ENCODE results near the gene ZNF790. TPM values are rescaled to one million over a fixed set of nuclear protein-coding genes. Genes with fewer than 3 reads are reported as not detected.

Gene ZNF790
- total and polyA plus RNA-seq, 2 of the 8 experiments (the other 6 are each of a cell fraction or from before 2014, with no cell fraction given) = 1.7 to 7.2 TPM

DNA sequence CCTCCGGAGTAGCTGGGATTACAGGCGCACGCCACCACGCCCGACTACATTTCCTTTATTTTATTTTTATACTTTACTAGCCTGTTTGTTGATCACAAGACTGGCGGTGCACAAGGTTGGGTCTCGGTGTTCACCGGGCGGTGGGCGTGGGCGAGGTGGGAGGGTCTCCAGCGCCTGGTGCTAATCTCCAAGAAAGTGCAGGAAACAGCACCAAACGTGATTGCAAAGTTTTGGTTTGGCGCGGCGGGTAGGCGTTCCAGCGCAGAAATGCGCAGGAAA lies 41.5 kb downstream of the ZNF790 start:
- TF ChIP-seq SIX5 (IDR thresholded peaks at IDR 0.05; ENCODE audit: low read depth, low read length) = no peak
- no peak for TF ChIP-seq BCL11A (IDR thresholded peaks at IDR 0.05; ENCODE audit: low read depth in 2 of 2, low read length in 2 of 2)
- H4K5ac ChIP-seq (ENCODE audit: insufficient read length, low read depth, low read length) = no peak overlapping the region
- DNase-seq (ENCODE audit: low read depth in 1 of 2, low spot score in 2 of 2) (no peak), FAIRE-seq (no peak)
- peaks cover 7 to 30% of the 10 kb centered on the region in 2 experiments; a peak in 3 of 4 replicates for H3K79me2 ChIP-seq (ENCODE audit: control insufficient read depth in 1 of 2, insufficient read depth in 2 of 2, low read length in 2 of 2)
- H3K56ac ChIP-seq (replicated peaks; ENCODE audit: insufficient read length, low read depth, low read length) = no peak overlapping the region
- H3K4me1 ChIP-seq (replicated peaks in 1 of 4; ENCODE audit: control insufficient read depth in 3 of 4, insufficient read depth in 4 of 4, low read length in 3 of 4) = no peaks in the 10 kb centered on the region
- POLR2A ChIA-PET (ENCODE audit: partially characterized antibody) = interaction anchor here (0.5 to 2.3 kb wide), 20 partner anchors 7 to 582 kb away, joined by 3 to 25 read pairs (median 4); partner anchors contain the start of genes ZNF260, ZNF345, ZNF565 and ZNF567
- H2AK5ac ChIP-seq (ENCODE audit: low read depth, low read length) = no peak overlapping the region
- no peak overlapping the region for H4K91ac ChIP-seq (replicated peaks; ENCODE audit: insufficient read length, low read length)
- H3K18ac ChIP-seq (ENCODE audit: extremely low read depth, low read length) = no peak overlapping the region
- peaks cover 16 to 20% of the 10 kb centered on the region in 2 experiments; a peak in 3 of 4 replicates for H3K9me3 ChIP-seq (ENCODE audit: insufficient read depth in 2 of 2, low read depth in 1 of 2, low read length in 1 of 2)
- H2BK5ac ChIP-seq (ENCODE audit: low read depth, low read length) = peak overlapping the region; percentile 60
- H3K14ac ChIP-seq (ENCODE audit: insufficient read length) = no peak overlapping the region
- peaks cover 0 to 11% (median 0%) of the 10 kb centered on the region in 4 experiments; a peak in 3 of 8 replicates for H3K36me3 ChIP-seq (ENCODE audit: control insufficient read depth in 2 of 4, insufficient read depth in 4 of 4, low read length in 3 of 4)
- peak overlapping the region; percentile 91 for H2AFZ ChIP-seq (ENCODE audit: low read length)
- H2BK12ac ChIP-seq (ENCODE audit: low read depth, low read length) = no peak overlapping the region; the same call in 1 of the 2 replicates
- H3K23me2 ChIP-seq (ENCODE audit: low read depth, low read length) = peaks cover 1% of the 10 kb centered on the region; the same call in 1 of the 2 replicates
- H3K9ac ChIP-seq (replicated peaks in 1 of 4; ENCODE audit: extremely low read depth in 1 of 4, low read depth in 3 of 4, low read length in 3 of 4) = no peak overlapping the region; a peak in 1 of 7 replicates
- WGBS, 2 experiments (ENCODE audit: extremely low coverage in 1 of 2, insufficient coverage in 1 of 2, insufficient read length in 1 of 2, insufficient replicate concordance in 2 of 2, low coverage in 1 of 2, low lambda C conversion rate in 2 of 2, missing lambda C conversion rate in 1 of 2) = 95% methylated on average over 12 of the region's 19 CpGs; no CpG with 5 or more reads in 1 of the 2 experiments
- H3K4me2 ChIP-seq (ENCODE audit: insufficient read depth in 1 of 2, low read depth in 2 of 2, low read length in 2 of 2) = peak overlapping the region; percentile 33 to 65
- CTCF ChIA-PET (ENCODE audit: partially characterized antibody) = no interaction called here
- peak overlapping the region; percentile 89; the same call in 1 of the 2 replicates for H4K8ac ChIP-seq (ENCODE audit: extremely low read depth, insufficient read depth, low read length)
- H3K27ac ChIP-seq (ENCODE audit: low read depth, low read length) = peak overlapping the region; percentile 80
- H3K27me3 ChIP-seq (replicated peaks in 1 of 4; ENCODE audit: control insufficient read depth in 3 of 4, extremely low read depth in 1 of 4, insufficient read depth in 3 of 4, low read length in 3 of 4) = no peaks in the 10 kb centered on the region
- no peak overlapping the region for H3K4ac ChIP-seq (replicated peaks; ENCODE audit: insufficient read length, low read depth, low read length)
- H4K20me1 ChIP-seq (replicated peaks in 1 of 2; ENCODE audit: control insufficient read depth in 1 of 2, insufficient read depth in 2 of 2, low read length in 2 of 2) = no peaks in the 10 kb centered on the region
- no peak overlapping the region for H2BK20ac ChIP-seq (ENCODE audit: low read length)
- H2BK15ac ChIP-seq (ENCODE audit: low read length) = no peak overlapping the region
- no peak overlapping the region for H3K23ac ChIP-seq (ENCODE audit: insufficient read length)
- peaks cover 2% of the 10 kb centered on the region; the same call in 1 of the 2 replicates for H3K79me1 ChIP-seq (ENCODE audit: low read depth, low read length)
- H2BK120ac ChIP-seq (replicated peaks; ENCODE audit: low read depth, low read length) = no peak overlapping the region
- H3K4me3 ChIP-seq (ENCODE audit: extremely low read depth in 1 of 4, insufficient read depth in 2 of 4, low read depth in 3 of 4, low read length in 4 of 4) = peak overlapping the region; percentile 40 to 99 (median 68); a peak in 7 of 8 replicates

All from H1 (cell line).